K562 (cell line): ENCODE results near the gene FAM209A. TPM values are rescaled to one million over a fixed set of nuclear protein-coding genes. Genes with fewer than 3 reads are reported as not detected.

Experiments
- ATAC-seq: fragments of 200-7000 bp; cut with Tn5 transposase; 3 replicates; pipeline ENCODE4 v1.9.1; 2020; ENCODE audit warnings: moderate library complexity
- BruUV-seq: library from RNA; stranded (reverse); fragments of 400-500 nt; replicated peaks from 2 replicates; lab custom pipeline; 2021; lab: Mats Ljungman, UMichigan
- CTCF ChIA-PET: fragments of 300-600 bp; formaldehyde crosslinking; extraction: SDS; loops from one replicate; lab custom pipeline; 2021; ENCODE audit warnings: low intra/inter-chr PET ratio; lab: Yijun Ruan, JAX
- POLR2A ChIA-PET: fragments of 300-600, 350-650 bp; sonication (Branson Sonifier 250); formaldehyde crosslinking; extraction: SDS; loops from one replicate; lab custom pipeline; 2021; ENCODE audit warnings: antibody characterized with exemption, inconsistent platforms; lab: Yijun Ruan, JAX
- DNase-seq, 4 experiments: peaks; one replicate each; pipeline versions ENCODE4 v3.0.0 to v3.0.0-alpha.2; 2011 to 2018; ENCODE audit warnings: low spot score in 3 of 4, mixed read lengths in 3 of 4; ENCODE audit errors: extremely low read depth in 1 of 4
- FAIRE-seq: peaks from 2 replicates; lab custom pipeline; 2011; peaks lifted over from hg19 to GRCh38; lab: Jason Lieb, UNC
- H2AFZ ChIP-seq: 2 replicates; pipeline ENCODE4 v1.6.0; 2011; ENCODE audit warnings: low read depth, low read length, control low read depth, inconsistent platforms
- H3K27ac ChIP-seq: fragments of 200-600 bp; 3 replicates; pipeline ENCODE4 v1.8.0; 2011; ENCODE audit warnings: low read depth, mild to moderate bottlenecking, control low read depth, inconsistent platforms, low read length, moderate library complexity, mixed read lengths; ENCODE audit errors: extremely low read depth
- H3K27me3 ChIP-seq, 2 experiments: fragments of 300-600 bp in 1 of 2; 2 replicates in 1 of 2; 3 replicates in 1 of 2; pipeline versions ENCODE4 v1.6.0 to v1.8.0; 2011; ENCODE audit warnings: inconsistent platforms in 2 of 2, low read length in 2 of 2, mild to moderate bottlenecking in 1 of 2, mixed read lengths in 1 of 2, moderate library complexity in 1 of 2; ENCODE audit not compliant: control insufficient read depth in 2 of 2, insufficient read depth in 2 of 2
- H3K36me3 ChIP-seq: fragments of 300-600 bp; 3 replicates; pipeline ENCODE4 v1.8.0; 2011; ENCODE audit warnings: mild to moderate bottlenecking, low read length, inconsistent platforms; ENCODE audit not compliant: control insufficient read depth, insufficient read depth
- H3K4me1 ChIP-seq, 2 experiments: fragments of 200-600 bp in 1 of 2; replicated peaks in 1 of 2; 2 replicates in 1 of 2; 3 replicates in 1 of 2; pipeline versions ENCODE4 v1.5.1 to v1.8.0; 2011; ENCODE audit warnings: inconsistent platforms in 2 of 2, low read length in 2 of 2, mild to moderate bottlenecking in 1 of 2, mixed read lengths in 1 of 2, moderate library complexity in 1 of 2; ENCODE audit not compliant: control insufficient read depth in 2 of 2, insufficient read depth in 2 of 2
- H3K4me2 ChIP-seq: 2 replicates; pipeline ENCODE4 v1.6.1; 2011; ENCODE audit warnings: low read length, control low read depth, inconsistent platforms, mixed read lengths; ENCODE audit not compliant: insufficient read depth
- H3K4me3 ChIP-seq: fragments of 200-600 bp; sonication (generic), shearing (Covaris generic); 2 replicates; pipeline ENCODE4 v1.5.1; 2016; ENCODE audit warnings: control low read depth, inconsistent platforms
- H3K79me2 ChIP-seq: fragments of 200-600 bp; 3 replicates; pipeline ENCODE4 v1.8.0; 2011; ENCODE audit warnings: low read length, inconsistent platforms; ENCODE audit not compliant: control insufficient read depth, insufficient read depth
- H3K9ac ChIP-seq, 2 experiments: 2 replicates each; pipeline versions ENCODE4 v1.6.0 to v1.6.1; 2011; ENCODE audit warnings: low read depth in 2 of 2, low read length in 2 of 2, control low read depth in 1 of 2, inconsistent platforms in 1 of 2, mild to moderate bottlenecking in 1 of 2, mixed read lengths in 1 of 2; ENCODE audit not compliant: insufficient read depth in 1 of 2
- H3K9me1 ChIP-seq: one replicate; pipeline ENCODE4 v1.6.0; 2011; ENCODE audit warnings: inconsistent platforms, mild to moderate bottlenecking, low read length, moderate library complexity; ENCODE audit not compliant: control insufficient read depth, insufficient read depth
- H3K9me3 ChIP-seq: replicated peaks from 2 replicates; pipeline ENCODE4 v1.5.1; 2011; ENCODE audit warnings: low read depth, low read length, inconsistent platforms; ENCODE audit not compliant: control insufficient read depth, insufficient read depth
- H4K20me1 ChIP-seq: replicated peaks from 2 replicates; pipeline ENCODE4 v1.6.1; 2011; ENCODE audit warnings: low read length, inconsistent platforms, mixed read lengths; ENCODE audit not compliant: control insufficient read depth, insufficient read depth
- BMI1 ChIP-seq: fragments of 150-350 bp; IDR thresholded peaks from 2 replicates; pipeline ENCODE4 v1.6.1; 2014; ENCODE audit warnings: low read length
- EHMT2 ChIP-seq: fragments of 450-650 bp; IDR thresholded peaks from 2 replicates; pipeline ENCODE4 v1.6.1; 2018; ENCODE audit warnings: antibody characterized with exemption
- ESRRA ChIP-seq: fragments of 450-650 bp; IDR thresholded peaks from 2 replicates; pipeline ENCODE4 v1.6.1; 2014; ENCODE audit warnings: low read depth, mild to moderate bottlenecking, moderate library complexity, borderline replicate concordance
- FOXA1 ChIP-seq: fragments of 450-650 bp; IDR thresholded peaks from 2 replicates; pipeline ENCODE4 v1.6.1; 2016; ENCODE audit warnings: mild to moderate bottlenecking, borderline replicate concordance
- FOXP1 ChIP-seq: sonication (generic); formaldehyde crosslinking; IDR thresholded peaks from 2 replicates; pipeline ENCODE4 v1.8.0; 2022; ENCODE audit warnings: mild to moderate bottlenecking, missing genetic modification reagents
- GABPB1 ChIP-seq: sonication (generic); formaldehyde crosslinking; IDR thresholded peaks from 2 replicates; pipeline ENCODE4 v1.8.0; 2022; ENCODE audit warnings: mild to moderate bottlenecking, missing genetic modification reagents
- ILK ChIP-seq: fragments of 450-650 bp; IDR thresholded peaks from 2 replicates; pipeline ENCODE4 v1.6.1; 2016; ENCODE audit warnings: missing genetic modification characterization, low read depth, mild to moderate bottlenecking, missing compliant biosample characterization, moderate library complexity, borderline replicate concordance
- JUND ChIP-seq, 2 experiments: IDR thresholded peaks; 2 replicates in 1 of 2; 3 replicates in 1 of 2; pipeline ENCODE4 v1.6.1; 2011; ENCODE audit warnings: borderline replicate concordance in 2 of 2, low read depth in 2 of 2, low read length in 2 of 2, improper control_type of control experiment in 1 of 2, missing biosample characterization in 1 of 2, missing genetic modification characterization in 1 of 2, missing genetic modification reagents in 1 of 2
- L3MBTL2 ChIP-seq: fragments of 450-650 bp; IDR thresholded peaks from 2 replicates; pipeline ENCODE4 v1.6.1; 2016; ENCODE audit warnings: mild to moderate bottlenecking, moderate library complexity
- STAG1 ChIP-seq: sonication (generic); formaldehyde crosslinking; IDR thresholded peaks from 2 replicates; pipeline ENCODE4 v1.5.0; 2020; ENCODE audit warnings: missing genetic modification reagents, borderline replicate concordance
- STAT6 ChIP-seq: sonication (generic); formaldehyde crosslinking; IDR thresholded peaks from 2 replicates; pipeline ENCODE4 v1.8.1; 2023; ENCODE audit warnings: mild to moderate bottlenecking, missing genetic modification reagents
- ZBTB11 ChIP-seq, 3 experiments: fragments of 200-800 bp in 1 of 3; fragments of 250-450 bp in 1 of 3; fragments of 450-650 bp in 1 of 3; sonication (Bioruptor Pico) in 1 of 3; sonication (Bioruptor generic) in 1 of 3; formaldehyde crosslinking in 1 of 3; IDR thresholded peaks; 2 replicates each; pipeline versions ENCODE4 v1.6.1 to v1.8.0; 2016 to 2022; ENCODE audit warnings: mild to moderate bottlenecking in 2 of 3, missing genetic modification characterization in 2 of 3, missing compliant biosample characterization in 1 of 3, moderate library complexity in 1 of 3
- ZC3H11A ChIP-seq: IDR thresholded peaks from 2 replicates; pipeline ENCODE4 v1.6.1; 2012; ENCODE audit warnings: low read depth, low read length, improper control_type of control experiment
- ZNF134 ChIP-seq: fragments of 250-450 bp; sonication (Bioruptor Pico); conservative IDR thresholded peaks from 2 replicates; pipeline ENCODE4 v1.4.0; 2020
- ZNF277 ChIP-seq: fragments of 250-450 bp; sonication (Bioruptor Pico); IDR thresholded peaks from 2 replicates; pipeline ENCODE4 v1.8.0; 2022; ENCODE audit warnings: inconsistent platforms, mild to moderate bottlenecking, moderate library complexity, borderline replicate concordance
- WGBS: fragments of 100-300 bp; shearing (Covaris generic); methylation state at CpG from one replicate; pipeline ENCODE4 v1.1.6; 2016; ENCODE audit warnings: low coverage, mixed read lengths; ENCODE audit not compliant: insufficient coverage; ENCODE audit errors: missing lambda C conversion rate; 5-methylcytosine and 5-hydroxymethylcytosine counted together
- in situ Hi-C: fragments of 300-500 bp; cut with MboI; formaldehyde crosslinking; loops from 4 replicates; pipeline ENCODE4 v1.15.0; 2018; ENCODE audit warnings: inconsistent platforms, mixed read lengths
- intact Hi-C: fragments of 100-400 bp; cut with micrococcal nuclease; formaldehyde crosslinking; loops from 2 replicates; pipeline ENCODE4 v1.14.2; 2022
- polyA plus RNA-seq, 8 experiments: library from polyadenylated mRNA; depleted of rRNA in 4 of 8; stranded (reverse) in 5 of 8; unstranded in 3 of 8; fragments of >200 nt; fragmentation: Nextera tagmentation in 2 of 8; fragmentation: Illumina TruSeq in 1 of 8; extraction: Ambion mirVana in 2 of 8; extraction: Trizol in 1 of 8; gene quantifications; 2 replicates each; pipeline versions ENCODE4 v1.2.1 to v1.2.3, GENCODE V29; 2011 to 2014; ENCODE audit warnings: inconsistent platforms in 1 of 8, missing spikeins in 1 of 8
- total RNA-seq, 7 experiments: library from RNA; depleted of rRNA in 6 of 7; stranded (reverse); fragments of >200 nt in 6 of 7; fragmentation: Illumina TruSeq in 2 of 7; extraction: Trizol in 2 of 7; gene quantifications; 2 replicates each; pipeline versions ENCODE4 v1.2.1 to v1.2.3, GENCODE V29; 2011 to 2021; ENCODE audit warnings: low replicate concordance in 1 of 7

FAM209A gene
- total and polyA plus RNA-seq, 9 of the 15 experiments (the other 6 are each of a cell fraction or from before 2014, with no cell fraction given), result 0.08 to 0.15 (median 0.11) TPM; not detected in 6

DNA sequence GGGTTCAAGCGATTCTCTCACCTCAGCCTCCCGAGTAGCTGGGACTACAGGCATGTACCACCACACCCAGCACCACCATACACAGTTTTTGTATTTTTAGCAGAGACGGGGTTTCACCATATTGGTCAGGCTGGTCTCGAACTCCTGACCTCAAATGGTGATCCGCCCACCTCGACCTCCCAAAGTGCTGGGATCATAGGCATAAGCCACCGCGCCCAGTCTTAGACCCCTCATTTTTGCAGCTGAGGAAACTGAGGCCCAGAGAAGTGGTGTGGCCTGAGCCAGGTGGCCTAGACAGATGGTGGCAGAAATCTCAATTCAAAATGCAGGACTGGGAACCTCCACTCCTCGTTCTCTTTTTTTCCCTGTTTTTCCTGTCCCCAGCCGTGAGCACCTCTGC is 12.6 kb upstream of the FAM209A start:
- 97% methylated on average over 9 of the region's 10 CpGs for WGBS
- BruUV-seq, result no TSS peak
- H3K9me1 ChIP-seq, result peaks cover 4% of the 10 kb centered on the region
- no peaks in the 10 kb centered on the region for H3K27me3 ChIP-seq
- H4K20me1 ChIP-seq, result no peaks in the 10 kb centered on the region; the same call in 1 of the 2 replicates
- POLR2A ChIA-PET, result interaction anchor here (0.5 kb wide), 1 partner anchor 9 kb away, joined by 6 read pairs; no protein-coding TSS in a partner anchor
- H3K36me3 ChIP-seq, result peaks cover 31% of the 10 kb centered on the region; the same call in 2 of the 3 replicates
- intact Hi-C loops, result loop anchor here (5.0 kb wide), 1 partner anchor 110 kb away; no protein-coding TSS in a partner anchor
- in situ Hi-C loops, result no loop called here
- DNase-seq (no peak), ATAC-seq (no peak), FAIRE-seq (no peak)
- no peak overlapping the region for H3K9ac ChIP-seq
- no peaks in the 10 kb centered on the region for H3K79me2 ChIP-seq
- no peak overlapping the region for H3K4me3 ChIP-seq
- H3K4me2 ChIP-seq, result no peak overlapping the region
- H3K9me3 ChIP-seq, result no peaks in the 10 kb centered on the region
- no peak overlapping the region for H3K27ac ChIP-seq
- 0 out of 5 replicates have a peak, but pooled peaks cover 0 to 3% of the 10 kb centered on the region in 2 experiments for H3K4me1 ChIP-seq
- CTCF ChIA-PET, result no interaction called here
- no peak overlapping the region for H2AFZ ChIP-seq
- no peak for TF ChIP-seq EHMT2
- no peak for TF ChIP-seq GABPB1 (CRISPR knock-in tag)
- TF ChIP-seq ZC3H11A, result no peak
- TF ChIP-seq JUND (IDR thresholded peaks at IDR 0.05; ENCODE audit: borderline replicate concordance, low read depth, low read length), result no peak
- TF ChIP-seq JUND (tag; IDR thresholded peaks at IDR 0.05; ENCODE audit: borderline replicate concordance, low read depth, low read length), result no peak
- TF ChIP-seq ZNF277, result no peak
- TF ChIP-seq FOXP1 (CRISPR knock-in tag), result no peak
- no peak for TF ChIP-seq STAG1 (CRISPR knock-in tag)
- no peak for TF ChIP-seq ILK (tag)
- TF ChIP-seq BMI1, result no peak
- no peak for TF ChIP-seq ZBTB11 (CRISPR knock-in tag; IDR thresholded peaks at IDR 0.05)
- no peak for TF ChIP-seq STAT6 (CRISPR knock-in tag)
- no peak for TF ChIP-seq L3MBTL2
- TF ChIP-seq ZNF134 (CRISPR knock-in tag), result no peak
- no peak for TF ChIP-seq ESRRA
- TF ChIP-seq FOXA1, result no peak
